DMS153 (cell line): Measurements from ENCODE around the gene CHRND.

Experiments used
- DNase-seq: peaks from one replicate; lab custom pipeline; 2025; lab: John Stamatoyannopoulos, UW

CHRND gene

DNA sequence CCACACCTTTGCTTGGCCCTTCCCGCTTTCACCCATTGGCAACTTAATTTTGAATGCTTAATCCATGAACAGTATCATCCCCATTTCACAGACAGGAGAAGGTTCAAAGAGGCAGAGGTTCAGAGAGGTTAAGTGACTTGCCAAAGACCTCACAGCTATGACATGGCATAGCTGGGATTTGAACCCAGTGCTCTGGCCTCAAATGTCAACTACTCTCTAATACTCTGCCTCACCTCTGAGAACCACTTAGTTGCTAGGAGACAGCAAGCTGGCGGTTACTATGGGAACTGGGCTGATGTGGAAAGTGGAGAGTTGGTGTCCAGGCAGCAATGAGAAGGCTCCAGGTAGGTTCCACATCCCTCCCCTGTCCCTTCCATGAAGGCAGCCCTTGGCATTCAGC lies 21.5 kb upstream of the CHRND start:
- no peak for DNase-seq

DNA sequence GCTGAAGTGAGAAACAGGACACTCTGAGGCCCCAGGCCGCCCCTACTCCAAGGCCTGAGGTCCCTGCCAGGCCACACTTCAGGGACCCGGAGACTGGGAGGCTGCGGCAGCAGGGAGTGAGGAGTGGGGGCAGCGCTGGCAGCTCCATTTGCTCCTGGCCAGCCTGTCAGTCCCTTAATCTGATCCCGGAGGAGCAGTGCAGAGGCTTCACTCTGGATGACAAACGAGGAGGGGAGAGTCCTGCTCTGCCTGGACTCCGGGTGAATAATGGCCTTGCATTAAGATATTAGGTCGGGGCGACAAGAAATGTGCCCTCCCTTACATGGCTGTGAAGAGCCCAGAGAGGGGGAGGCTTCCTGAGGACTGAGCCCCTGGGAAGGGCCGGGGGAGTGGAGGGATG lies 20.1 kb upstream of the CHRND start:
- no peak for DNase-seq

DNA sequence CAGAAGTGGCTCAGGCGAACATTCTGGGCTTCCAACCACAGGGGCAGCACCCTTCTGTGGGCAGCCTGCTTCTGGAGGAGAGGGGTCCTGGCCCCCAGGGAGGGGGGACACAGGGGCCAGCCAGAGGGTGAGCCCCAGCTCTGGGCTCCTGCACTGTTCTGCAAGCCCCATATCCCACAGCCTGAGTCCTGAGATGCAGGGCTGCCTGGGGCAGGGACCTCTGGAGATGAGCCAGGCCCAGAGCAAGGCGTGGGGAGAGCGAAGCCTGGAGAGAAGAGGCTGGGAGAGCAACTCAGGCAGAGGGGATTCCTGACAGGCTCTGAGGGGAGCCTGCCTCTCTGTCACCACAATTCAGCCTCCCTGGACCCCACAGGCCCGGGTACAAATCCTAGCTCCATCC lies 19.3 kb upstream of the CHRND start:
- DNase-seq, result no peak

DNA sequence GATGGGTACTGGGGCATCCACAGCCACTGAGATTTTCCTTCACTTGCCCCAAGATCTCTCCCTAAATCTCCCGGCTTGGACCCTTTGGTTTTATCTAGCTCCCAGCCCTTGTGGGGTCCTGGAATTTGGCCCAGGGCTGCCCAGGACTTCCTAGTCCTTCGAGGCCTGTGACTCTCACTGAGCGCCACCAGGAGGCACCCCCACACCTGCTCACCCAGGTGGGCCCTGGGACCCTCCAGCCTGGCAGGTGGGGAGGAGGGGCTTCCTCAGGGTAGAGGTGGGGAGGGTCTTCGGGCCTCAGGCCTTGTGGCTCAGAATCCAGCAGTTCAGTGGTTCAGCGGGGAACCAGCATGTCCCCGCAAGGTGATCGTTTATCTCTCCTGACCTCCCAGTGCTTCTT lies 17.7 kb upstream of the CHRND start:
- no peak for DNase-seq

DNA sequence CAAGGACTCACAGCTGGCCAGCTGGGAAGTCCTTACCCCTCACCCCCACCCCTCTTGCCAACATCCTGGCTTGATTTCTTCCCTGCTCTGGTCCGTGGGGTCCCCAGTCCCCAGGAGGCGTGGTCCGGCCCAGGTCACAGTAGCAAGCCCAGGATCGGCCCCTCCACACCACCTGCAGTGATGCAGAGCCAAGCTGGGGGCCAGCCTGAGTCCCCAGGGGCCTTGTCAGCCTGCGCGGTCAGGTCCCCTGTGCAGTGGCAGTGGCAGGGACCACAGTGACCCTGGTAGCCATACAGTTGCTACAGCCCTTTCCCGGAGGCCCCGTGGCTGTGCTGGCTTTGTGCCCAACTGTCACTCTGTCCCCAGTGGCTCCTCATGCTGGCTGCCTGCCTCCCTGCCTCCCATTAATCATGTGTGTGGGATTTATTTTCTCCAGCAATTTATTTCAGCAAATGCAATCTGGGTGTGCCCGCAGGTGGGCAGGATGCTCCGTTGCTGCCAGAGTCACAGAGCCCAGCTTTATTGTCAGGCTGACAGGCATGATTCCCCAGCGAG lies 14.5 kb upstream of the CHRND start:
- DNase-seq, result no peak

DNA sequence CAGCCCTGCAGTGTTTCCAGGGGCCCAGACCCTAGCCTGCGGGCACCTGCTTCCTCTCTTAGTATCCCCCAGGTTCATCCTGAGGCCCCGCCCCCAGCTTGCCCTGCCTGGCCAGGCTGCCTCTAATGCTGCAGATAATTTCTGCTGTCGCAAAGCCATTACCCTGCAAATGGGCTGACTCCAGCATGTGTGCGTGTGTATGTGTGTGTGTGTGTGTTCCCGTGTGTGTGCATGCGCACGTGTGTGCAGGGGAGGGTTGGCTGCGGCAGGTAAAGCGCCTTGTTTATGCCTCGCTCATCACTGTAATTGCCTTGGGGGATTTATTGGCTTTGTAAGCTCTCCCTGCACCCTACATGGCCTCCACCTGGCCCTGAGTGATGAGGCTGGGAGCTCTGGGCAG lies 13.4 kb upstream of the CHRND start:
- no peak for DNase-seq

DNA sequence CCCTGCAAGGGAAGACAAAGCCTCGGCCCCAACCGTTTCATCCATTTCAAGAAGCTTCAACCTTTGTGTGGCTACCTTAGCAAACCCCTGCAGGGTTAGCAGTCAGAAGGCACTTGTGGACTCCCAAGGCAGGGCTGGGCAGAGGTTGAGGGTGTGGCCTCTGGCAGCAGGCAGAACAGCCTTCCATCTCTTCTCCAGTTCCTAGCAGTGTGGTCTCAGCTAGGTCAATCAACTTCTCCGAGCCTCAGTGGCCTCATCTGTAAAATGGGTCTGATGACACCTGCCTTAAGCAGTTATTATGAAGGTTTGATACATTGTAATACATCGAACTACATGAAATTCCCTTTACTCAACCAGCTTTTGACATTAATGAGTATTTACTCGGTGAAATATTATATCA lies 12.6 kb upstream of the CHRND start:
- DNase-seq, result no peak

DNA sequence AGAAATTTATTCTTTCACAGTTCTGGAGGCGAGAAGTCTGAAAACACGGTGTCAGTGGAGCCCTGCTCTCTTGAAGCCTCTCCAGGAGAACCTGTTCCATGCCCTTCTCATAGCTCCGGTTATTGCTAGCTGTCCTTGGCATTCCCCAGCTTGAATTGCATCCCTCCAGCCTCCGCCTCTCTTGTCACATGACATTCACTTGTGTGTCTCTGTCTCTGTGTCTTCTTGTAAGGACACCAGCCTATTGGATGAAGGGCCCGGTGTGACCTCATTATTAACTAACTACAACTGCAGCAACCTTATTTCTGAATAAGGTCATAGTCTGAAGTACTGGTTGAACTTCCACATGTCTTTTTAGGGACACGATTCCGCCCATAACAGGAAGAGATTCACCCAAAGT lies 10.3 kb upstream of the CHRND start:
- DNase-seq, result no peak

DNA sequence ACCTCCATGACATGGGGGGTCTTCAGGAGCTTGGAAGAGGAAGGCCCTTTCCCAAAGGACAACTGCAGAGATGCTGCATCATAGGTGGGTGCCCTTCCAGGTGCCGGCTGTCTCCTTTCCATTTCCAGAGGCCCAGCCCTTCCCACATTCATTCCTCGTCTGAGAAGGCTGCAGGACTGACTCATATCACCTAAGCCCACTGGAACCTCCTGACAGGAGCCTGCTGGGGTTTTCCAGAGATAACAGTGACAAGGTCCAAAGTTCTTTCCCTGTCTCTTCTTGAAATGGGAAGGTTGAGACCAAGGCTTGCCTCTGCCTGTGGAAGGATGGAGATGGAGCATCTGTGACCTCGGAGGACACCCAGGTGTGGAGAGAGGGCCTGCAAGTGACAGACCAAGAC lies 9.4 kb upstream of the CHRND start:
- no peak for DNase-seq

DNA sequence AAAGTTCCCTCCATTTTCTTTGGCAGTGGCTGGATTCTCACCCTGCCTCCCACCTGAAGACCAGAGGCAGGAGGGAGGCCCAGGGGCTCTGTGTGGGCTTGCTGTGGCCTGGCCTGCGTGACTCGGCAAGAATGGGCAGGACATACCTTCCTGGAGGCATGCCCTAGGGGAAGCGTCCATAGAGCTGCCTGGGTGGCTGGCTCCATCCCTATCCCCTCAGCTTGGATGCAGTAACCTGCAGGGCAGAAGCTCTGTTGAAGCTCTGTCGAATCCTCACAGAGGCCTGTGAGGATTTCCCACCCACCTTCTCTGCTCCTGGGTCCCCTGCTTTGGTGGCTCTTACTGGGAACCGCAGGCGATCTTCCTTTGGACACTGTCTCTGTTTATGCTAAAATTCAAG lies 7.1 kb upstream of the CHRND start:
- no peak for DNase-seq

DNA sequence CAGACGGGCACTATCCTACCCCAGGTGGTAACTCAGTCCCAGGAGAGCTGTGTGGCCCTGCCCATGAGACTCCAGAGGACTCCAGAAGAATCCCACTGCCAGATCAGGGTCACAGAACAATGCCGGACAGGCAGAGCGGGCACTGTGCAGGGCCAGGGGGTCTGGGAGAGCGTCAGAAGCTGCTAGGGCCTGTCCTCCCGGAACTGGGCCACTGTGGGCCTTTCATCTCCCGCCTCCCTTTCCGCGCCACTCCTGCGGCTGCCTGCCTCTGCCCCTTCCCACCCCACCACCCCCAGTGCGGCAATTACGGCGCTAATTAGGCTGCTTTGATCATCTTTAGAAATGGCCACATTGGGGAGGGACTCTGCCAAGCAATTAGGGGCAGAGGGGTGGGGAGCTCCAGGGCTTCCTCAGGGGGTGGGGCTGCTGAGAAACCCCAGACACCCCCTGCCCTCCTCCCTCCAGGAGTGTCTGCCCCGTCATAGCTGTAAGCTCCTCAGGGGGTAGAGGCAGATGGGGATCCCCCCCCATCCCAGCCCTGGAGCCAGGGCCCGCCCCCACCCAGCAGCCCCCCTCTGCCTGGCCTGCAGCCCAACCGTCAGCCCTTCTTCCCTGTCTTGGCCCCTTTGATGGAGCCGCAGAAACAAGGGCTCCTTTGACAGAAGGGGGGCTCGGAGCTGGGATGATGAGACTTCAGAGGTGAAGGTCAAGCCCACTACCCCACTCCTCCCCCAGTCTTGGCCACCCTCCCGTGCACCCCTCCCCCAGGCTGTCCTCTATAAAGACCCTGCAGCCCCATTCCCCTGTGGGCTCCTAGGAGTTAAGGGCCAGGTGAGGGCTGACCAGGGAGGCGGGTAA lies 6.2 kb upstream of the CHRND start, which contains the start of gene PRSS56:
TSS of gene PRSS56 (plus strand) at position 808 of the 858 bp plus-strand sequence. CDS start 211 bp downstream, outside the sequence.
- DNase-seq, result no peak

DNA sequence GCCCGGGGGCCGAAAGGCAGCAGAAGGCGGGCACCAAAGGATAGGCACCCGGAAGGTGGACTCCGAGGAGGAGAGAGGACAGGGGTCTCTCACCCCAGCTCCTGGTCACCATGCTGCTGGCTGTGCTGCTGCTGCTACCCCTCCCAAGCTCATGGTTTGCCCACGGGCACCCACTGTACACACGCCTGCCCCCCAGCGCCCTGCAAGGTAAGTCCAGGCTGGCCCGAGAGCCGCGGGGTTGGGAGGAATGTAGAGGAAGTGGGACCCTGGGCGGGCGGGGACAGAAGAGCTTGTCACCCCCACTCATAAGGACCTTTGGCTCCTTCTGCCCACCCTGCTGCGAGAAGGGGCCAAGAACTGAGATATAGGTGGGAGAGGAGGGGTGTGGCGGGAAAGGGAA lies 5.5 kb upstream of the CHRND start:
- DNase-seq, result no peak

DNA sequence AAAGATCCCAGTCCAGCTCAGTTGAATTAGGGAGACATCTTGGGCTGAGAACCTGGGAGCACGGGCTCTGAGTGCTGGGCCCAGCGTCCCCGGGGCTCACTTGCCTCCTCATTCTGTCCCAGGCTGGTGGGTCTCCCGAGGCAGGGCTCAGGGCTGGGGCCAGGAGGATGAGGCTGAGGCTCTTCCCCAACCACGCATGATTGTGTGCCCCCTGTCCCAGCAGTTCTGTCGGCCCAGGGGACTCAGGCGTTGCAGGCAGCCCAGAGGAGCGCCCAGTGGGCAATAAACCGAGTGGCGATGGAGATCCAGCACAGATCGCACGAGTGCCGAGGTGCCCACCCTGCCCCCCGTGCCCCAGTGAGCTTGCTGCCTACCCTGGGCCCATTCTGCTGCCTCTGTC lies 4.9 kb upstream of the CHRND start:
- no peak for DNase-seq

DNA sequence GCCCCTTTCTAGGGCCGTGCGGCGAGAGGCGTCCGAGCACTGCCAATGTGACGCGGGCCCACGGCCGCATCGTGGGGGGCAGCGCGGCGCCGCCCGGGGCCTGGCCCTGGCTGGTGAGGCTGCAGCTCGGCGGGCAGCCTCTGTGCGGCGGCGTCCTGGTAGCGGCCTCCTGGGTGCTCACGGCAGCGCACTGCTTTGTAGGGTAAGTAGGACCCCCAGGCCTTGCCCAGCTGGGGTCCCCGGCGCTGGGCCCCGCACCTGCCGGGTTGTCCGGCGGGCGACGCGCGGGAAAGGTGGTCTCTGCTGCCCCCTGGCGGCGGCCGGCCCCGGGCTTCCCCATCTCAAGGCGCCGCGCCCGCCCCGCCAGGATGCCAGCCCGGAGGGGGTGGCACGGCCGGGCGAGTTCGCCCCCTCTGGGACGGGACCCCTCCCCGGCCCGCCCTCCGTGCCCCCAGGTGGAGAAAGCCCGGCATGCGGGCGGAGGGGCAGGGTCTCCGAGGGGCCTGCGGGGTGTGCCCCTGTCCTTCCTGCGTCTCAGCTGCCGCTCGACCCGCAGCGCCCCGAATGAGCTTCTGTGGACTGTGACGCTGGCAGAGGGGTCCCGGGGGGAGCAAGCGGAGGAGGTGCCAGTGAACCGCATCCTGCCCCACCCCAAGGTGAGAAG lies 3.9 kb upstream of the CHRND start:
- DNase-seq, result no peak

DNA sequence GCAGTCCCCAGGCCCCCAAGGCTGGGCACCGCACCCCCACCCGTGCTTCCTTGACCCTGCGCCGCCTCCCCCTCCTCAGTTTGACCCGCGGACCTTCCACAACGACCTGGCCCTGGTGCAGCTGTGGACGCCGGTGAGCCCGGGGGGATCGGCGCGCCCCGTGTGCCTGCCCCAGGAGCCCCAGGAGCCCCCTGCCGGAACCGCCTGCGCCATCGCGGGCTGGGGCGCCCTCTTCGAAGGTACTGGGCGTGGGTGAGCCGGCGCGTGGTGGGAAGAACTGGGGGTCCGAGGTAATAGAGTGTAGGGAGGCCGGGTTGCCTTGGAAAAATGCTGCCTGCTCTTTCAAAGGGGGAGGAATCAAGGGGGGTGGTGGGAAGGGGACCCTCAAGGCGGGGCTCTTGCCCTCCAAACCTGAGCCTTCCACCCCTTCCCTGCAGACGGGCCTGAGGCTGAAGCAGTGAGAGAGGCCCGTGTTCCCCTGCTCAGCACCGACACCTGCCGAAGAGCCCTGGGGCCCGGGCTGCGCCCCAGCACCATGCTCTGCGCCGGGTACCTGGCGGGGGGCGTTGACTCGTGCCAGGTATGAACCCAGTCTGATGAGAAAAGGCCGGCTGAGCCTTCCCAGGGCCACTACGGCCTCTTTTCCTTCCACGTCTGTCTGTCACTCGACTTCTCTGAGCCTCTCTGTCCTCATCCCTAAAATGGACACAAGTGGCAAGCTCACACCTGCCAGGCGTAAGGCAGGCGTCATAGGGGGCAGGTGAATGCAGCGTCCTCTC lies 3.1 kb upstream of the CHRND start:
- DNase-seq, result no peak

DNA sequence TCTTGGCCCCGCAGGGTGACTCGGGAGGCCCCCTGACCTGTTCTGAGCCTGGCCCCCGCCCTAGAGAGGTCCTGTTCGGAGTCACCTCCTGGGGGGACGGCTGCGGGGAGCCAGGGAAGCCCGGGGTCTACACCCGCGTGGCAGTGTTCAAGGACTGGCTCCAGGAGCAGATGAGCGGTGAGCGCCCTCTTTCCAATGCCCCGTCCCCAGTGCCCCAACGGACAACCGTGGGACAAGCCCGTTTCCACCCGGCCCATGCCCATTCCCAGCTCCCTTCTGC lies 2.6 kb upstream of the CHRND start:
- no peak for DNase-seq

DNA sequence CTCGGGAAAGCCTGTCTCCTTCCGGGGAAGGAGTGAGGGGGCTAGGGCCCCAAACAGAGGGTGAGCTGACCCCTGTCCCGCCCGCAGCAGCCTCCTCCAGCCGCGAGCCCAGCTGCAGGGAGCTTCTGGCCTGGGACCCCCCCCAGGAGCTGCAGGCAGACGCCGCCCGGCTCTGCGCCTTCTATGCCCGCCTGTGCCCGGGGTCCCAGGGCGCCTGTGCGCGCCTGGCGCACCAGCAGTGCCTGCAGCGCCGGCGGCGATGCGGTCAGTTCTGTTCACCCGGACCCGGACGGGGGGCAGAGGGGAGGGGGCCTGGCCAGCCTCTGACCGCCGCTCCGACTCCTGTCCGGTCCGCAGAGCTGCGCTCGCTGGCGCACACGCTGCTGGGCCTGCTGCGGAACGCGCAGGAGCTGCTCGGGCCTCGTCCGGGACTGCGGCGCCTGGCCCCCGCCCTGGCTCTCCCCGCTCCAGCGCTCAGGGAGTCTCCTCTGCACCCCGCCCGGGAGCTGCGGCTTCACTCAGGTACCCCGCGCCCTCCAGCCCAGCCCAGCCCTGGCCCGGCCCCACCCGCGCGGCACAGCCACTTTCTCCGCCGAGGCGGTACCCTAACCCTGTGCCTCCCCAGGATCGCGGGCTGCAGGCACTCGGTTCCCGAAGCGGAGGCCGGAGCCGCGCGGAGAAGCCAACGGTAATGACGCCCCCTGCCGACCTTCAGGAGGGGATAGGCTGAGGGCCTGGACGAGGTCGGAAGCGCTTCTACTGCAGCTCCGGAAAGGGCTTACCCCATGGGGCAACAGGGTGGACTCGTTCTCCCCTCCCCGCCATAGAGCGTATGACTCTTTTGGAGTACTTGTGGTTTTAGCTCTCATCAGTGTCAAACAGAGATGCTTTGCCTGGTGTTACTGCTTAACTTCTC lies 2.0 kb upstream of the CHRND start:
- DNase-seq, result no peak

DNA sequence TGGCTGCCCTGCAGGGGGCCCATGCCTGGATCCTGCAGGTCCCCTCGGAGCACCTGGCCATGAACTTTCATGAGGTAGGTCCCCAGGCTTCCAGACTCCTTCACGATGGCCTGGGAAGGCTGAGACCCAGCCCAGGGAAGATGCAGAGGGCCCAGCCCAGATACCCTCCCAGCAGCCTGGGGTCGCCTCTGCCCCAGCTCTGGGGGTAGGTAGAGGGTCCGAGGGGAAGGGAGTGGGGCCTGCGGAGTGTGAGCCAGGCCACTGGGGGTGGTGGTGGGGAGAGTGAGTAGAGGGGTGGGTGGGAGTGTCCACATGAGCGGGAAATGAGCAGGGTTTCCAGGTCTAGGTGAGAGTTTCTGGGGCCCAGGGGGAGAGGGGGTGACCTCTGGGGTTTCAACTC lies 1.2 kb upstream of the CHRND start:
- no peak for DNase-seq

DNA sequence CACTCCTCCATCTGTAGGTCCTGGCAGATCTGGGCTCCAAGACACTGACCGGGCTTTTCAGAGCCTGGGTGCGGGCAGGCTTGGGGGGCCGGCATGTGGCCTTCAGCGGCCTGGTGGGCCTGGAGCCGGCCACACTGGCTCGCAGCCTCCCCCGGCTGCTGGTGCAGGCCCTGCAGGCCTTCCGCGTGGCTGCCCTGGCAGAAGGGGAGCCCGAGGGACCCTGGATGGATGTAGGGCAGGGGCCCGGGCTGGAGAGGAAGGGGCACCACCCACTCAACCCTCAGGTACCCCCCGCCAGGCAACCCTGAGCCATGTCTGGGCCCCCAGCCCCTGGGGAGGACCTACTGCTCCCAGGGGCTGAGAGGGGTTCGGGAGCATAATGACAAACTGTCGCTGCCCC lies 761 bp upstream of the CHRND start:
- DNase-seq, result no peak

DNA sequence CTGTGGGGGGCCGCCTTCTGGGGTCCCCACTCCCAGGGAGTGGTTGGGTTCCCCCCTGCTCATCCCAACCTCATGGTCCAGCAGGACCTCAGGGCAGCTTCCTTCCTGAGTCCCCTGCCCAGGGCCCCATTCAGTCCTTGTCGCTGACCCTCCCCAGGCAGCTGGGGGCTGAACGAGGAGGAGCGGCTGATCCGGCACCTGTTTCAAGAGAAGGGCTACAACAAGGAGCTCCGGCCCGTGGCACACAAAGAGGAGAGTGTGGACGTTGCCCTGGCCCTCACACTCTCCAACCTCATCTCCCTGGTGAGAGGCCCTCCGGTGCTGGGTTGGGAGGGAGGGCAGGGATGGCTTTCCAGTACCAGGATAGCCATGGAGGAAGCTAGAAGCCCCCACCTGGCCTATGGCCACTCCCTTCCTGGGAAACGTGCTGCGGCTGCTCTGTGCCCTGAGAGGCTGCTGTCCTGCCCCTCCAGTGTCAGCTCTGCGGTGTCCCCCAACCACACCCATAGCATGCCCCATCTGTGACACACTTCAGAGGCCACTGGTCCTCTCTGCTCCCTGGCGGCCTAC lies 497 bp downstream of the CHRND start:
- no peak for DNase-seq

DNA sequence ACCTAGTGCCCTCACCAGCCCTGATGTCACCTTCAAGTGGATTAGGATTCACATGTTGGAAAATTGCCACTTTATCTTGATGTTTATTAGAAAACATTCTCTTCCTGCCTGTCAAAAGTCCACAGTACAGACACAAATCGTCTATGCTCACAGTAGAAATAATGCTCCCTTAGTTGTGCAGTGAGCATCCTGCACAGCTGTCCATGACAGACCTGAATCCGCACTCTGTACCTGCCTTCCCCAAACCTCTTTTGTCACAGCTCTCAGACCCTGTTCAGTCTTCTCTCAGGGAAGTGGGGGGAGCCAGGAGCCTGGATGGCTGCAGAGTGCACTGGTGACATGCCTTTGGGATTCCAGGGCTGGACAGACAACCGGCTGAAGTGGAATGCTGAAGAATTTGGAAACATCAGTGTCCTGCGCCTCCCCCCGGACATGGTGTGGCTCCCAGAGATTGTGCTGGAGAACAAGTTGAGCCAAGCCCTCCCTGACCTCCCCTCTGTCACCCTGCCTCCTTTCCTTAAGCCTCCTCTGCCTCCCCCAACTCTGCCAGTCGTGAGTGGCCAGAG lies 2.0 kb downstream of the CHRND start:
- no peak for DNase-seq
